Testis (tissue), 2 donors: Measurements from ENCODE around the gene BLVRA.

Source experiments
- POLR2A ChIP-seq: fragments of 450-650 bp; IDR thresholded peaks from one replicate; pipeline ENCODE4 v1.6.1; 2017; ENCODE audit warnings: antibody characterized with exemption, mild to moderate bottlenecking, moderate library complexity
- TF ChIP-seq, protein P1 (sequence below), 3 experiments: fragments of 450-650 bp in 2 of 3; fragments of 200-600 bp in 1 of 3; sonication (generic) in 1 of 3; IDR thresholded peaks; one replicate each; pipeline ENCODE4 v1.5.1; 2016 to 2019; ENCODE audit warnings: antibody characterized with exemption in 3 of 3, mild to moderate bottlenecking in 2 of 3, moderate library complexity in 1 of 3

DNA sequence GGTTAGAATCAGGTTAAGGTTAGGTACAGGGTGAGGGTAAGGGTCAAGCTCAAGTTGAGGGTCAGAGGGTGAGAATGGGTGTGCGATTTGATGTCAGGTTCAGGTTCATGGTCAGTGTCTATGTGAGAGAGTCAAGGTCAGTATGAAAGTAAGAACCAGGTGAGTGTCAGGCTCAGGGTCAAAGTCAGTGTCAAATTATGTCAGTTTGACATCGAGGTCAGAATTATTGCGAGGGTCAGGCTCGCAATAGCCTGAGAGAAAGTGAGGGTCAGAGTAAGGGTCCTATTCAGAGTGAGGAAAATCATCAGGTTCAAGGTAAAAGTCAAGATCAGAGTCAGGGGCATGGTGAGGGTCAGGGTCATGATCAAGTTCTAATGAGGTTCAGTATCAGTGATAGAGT, 97.8 kb downstream of the BLVRA start:
- TF ChIP-seq, protein P1, sequence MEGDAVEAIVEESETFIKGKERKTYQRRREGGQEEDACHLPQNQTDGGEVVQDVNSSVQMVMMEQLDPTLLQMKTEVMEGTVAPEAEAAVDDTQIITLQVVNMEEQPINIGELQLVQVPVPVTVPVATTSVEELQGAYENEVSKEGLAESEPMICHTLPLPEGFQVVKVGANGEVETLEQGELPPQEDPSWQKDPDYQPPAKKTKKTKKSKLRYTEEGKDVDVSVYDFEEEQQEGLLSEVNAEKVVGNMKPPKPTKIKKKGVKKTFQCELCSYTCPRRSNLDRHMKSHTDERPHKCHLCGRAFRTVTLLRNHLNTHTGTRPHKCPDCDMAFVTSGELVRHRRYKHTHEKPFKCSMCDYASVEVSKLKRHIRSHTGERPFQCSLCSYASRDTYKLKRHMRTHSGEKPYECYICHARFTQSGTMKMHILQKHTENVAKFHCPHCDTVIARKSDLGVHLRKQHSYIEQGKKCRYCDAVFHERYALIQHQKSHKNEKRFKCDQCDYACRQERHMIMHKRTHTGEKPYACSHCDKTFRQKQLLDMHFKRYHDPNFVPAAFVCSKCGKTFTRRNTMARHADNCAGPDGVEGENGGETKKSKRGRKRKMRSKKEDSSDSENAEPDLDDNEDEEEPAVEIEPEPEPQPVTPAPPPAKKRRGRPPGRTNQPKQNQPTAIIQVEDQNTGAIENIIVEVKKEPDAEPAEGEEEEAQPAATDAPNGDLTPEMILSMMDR (IDR thresholded peaks at IDR 0.05): no peak
- no peak for TF ChIP-seq POLR2A
